HepG2 (cell line): ENCODE results near the gene PDGFD. TPM values are rescaled to one million over a fixed set of nuclear protein-coding genes. Genes with fewer than 3 reads are reported as not detected.

Source experiments
- ATAC-seq: fragments of 200-7000 bp; cut with Tn5 transposase; 3 replicates; pipeline ENCODE4 v1.9.1; 2020; ENCODE audit warnings: mild to moderate bottlenecking, moderate library complexity
- BruUV-seq: library from RNA; stranded (reverse); fragments of 400-500 nt; replicated peaks from 2 replicates; lab custom pipeline; 2021; lab: Mats Ljungman, UMichigan
- CTCF ChIA-PET: fragments of 300-600 bp; formaldehyde crosslinking; extraction: SDS; loops from one replicate; lab custom pipeline; 2021; ENCODE audit warnings: low total read pairs, inconsistent platforms, low intra/inter-chr PET ratio; lab: Yijun Ruan, JAX
- POLR2A ChIA-PET: fragments of 350-600 bp; sonication (Branson Sonifier 250); formaldehyde crosslinking; loops from one replicate; lab custom pipeline; 2020; ENCODE audit warnings: antibody characterized with exemption, inconsistent platforms; lab: Yijun Ruan, JAX
- DNase-seq: peaks from one replicate; pipeline ENCODE4 v3.0.0-alpha.2; 2015; ENCODE audit warnings: low spot score
- FAIRE-seq: peaks from 3 replicates; lab custom pipeline; 2011; peaks lifted over from hg19 to GRCh38; lab: Jason Lieb, UNC
- H2AFZ ChIP-seq: one replicate; pipeline ENCODE4 v1.6.1; 2011; ENCODE audit warnings: low read length, inconsistent platforms
- H3K27ac ChIP-seq: fragments of 300-600 bp; 3 replicates; pipeline ENCODE4 v1.8.0; 2011; ENCODE audit warnings: mixed run types, mild to moderate bottlenecking, mixed read lengths, low read length, inconsistent platforms; ENCODE audit not compliant: insufficient read depth; ENCODE audit errors: extremely low read length
- H3K27me3 ChIP-seq, 2 experiments: fragments of 200-600 bp in 1 of 2; 2 replicates in 1 of 2; 3 replicates in 1 of 2; pipeline versions ENCODE4 v1.6.0 to v1.8.0; 2011; ENCODE audit warnings: low read length in 2 of 2, mild to moderate bottlenecking in 2 of 2, moderate library complexity in 2 of 2, inconsistent platforms in 1 of 2; ENCODE audit not compliant: insufficient read depth in 2 of 2, control insufficient read depth in 1 of 2
- H3K36me3 ChIP-seq, 2 experiments: fragments of 200-600 bp in 1 of 2; replicated peaks in 1 of 2; 2 replicates in 1 of 2; 3 replicates in 1 of 2; pipeline versions ENCODE4 v1.5.1 to v1.8.0; 2011; ENCODE audit warnings: low read length in 2 of 2, inconsistent platforms in 1 of 2; ENCODE audit not compliant: insufficient read depth in 2 of 2, control insufficient read depth in 1 of 2
- H3K4me1 ChIP-seq: 2 replicates; pipeline ENCODE4 v1.5.1; 2012; ENCODE audit warnings: low read length, inconsistent platforms; ENCODE audit not compliant: insufficient read depth
- H3K4me2 ChIP-seq: 2 replicates; pipeline ENCODE4 v1.6.0; 2011; ENCODE audit warnings: low read depth, low read length, inconsistent platforms
- H3K4me3 ChIP-seq, 3 experiments: fragments of 200-600 bp in 1 of 3; sonication (generic), shearing (Covaris generic) in 1 of 3; replicated peaks in 1 of 3; 2 replicates each; pipeline ENCODE4 v1.5.1; 2011 to 2016; ENCODE audit warnings: low read length in 3 of 3, inconsistent platforms in 2 of 3, low read depth in 2 of 3, mild to moderate bottlenecking in 2 of 3, control low read depth in 1 of 3, mixed read lengths in 1 of 3; ENCODE audit not compliant: insufficient read depth in 1 of 3
- H3K79me2 ChIP-seq: one replicate; pipeline ENCODE4 v1.6.1; 2011; ENCODE audit warnings: low read length, inconsistent platforms; ENCODE audit not compliant: insufficient read depth
- H3K9ac ChIP-seq: 2 replicates; pipeline ENCODE4 v1.6.0; 2011; ENCODE audit warnings: mild to moderate bottlenecking, low read depth, low read length, inconsistent platforms; ENCODE audit not compliant: insufficient read depth
- H3K9me3 ChIP-seq: 2 replicates; pipeline ENCODE4 v1.5.1; 2012; ENCODE audit warnings: mild to moderate bottlenecking, low read length
- H4K20me1 ChIP-seq: 2 replicates; pipeline ENCODE4 v1.6.0; 2011; ENCODE audit warnings: inconsistent platforms, mild to moderate bottlenecking, low read length, moderate library complexity; ENCODE audit not compliant: insufficient read depth
- FOXO1 ChIP-seq: sonication (generic); formaldehyde crosslinking; IDR thresholded peaks from 2 replicates; pipeline ENCODE4 v1.4.0; 2020; ENCODE audit warnings: missing genetic modification reagents
- KDM5B ChIP-seq: sonication (generic); formaldehyde crosslinking; IDR thresholded peaks from 2 replicates; pipeline ENCODE4 v1.4.0; 2020; ENCODE audit warnings: missing genetic modification reagents, mild to moderate bottlenecking, borderline replicate concordance
- KLF12 ChIP-seq: sonication (generic); formaldehyde crosslinking; IDR thresholded peaks from 2 replicates; pipeline ENCODE4 v1.4.0; 2020; ENCODE audit warnings: missing genetic modification reagents, borderline replicate concordance
- MAFK ChIP-seq, 2 experiments: IDR thresholded peaks in 1 of 2; conservative IDR thresholded peaks in 1 of 2; 2 replicates each; pipeline ENCODE4 v1.6.1; 2011; ENCODE audit warnings: improper control_type of control experiment in 2 of 2, low read length in 2 of 2
- SRF ChIP-seq: IDR thresholded peaks from 2 replicates; pipeline ENCODE4 v1.6.1; 2011; ENCODE audit warnings: mild to moderate bottlenecking, low read depth, low read length, moderate library complexity
- ZNF10 ChIP-seq: sonication (generic); formaldehyde crosslinking; IDR thresholded peaks from 2 replicates; pipeline ENCODE4 v1.4.0; 2020; ENCODE audit warnings: mild to moderate bottlenecking, low read depth, missing genetic modification reagents, borderline replicate concordance
- ZNF234 ChIP-seq: sonication (generic); formaldehyde crosslinking; conservative IDR thresholded peaks from 2 replicates; pipeline ENCODE4 v1.5.1; 2020; ENCODE audit warnings: mild to moderate bottlenecking, missing genetic modification reagents
- ZNF34 ChIP-seq: sonication (generic); formaldehyde crosslinking; IDR thresholded peaks from 2 replicates; pipeline ENCODE4 v1.4.0; 2020; ENCODE audit warnings: mild to moderate bottlenecking, missing genetic modification reagents, borderline replicate concordance
- WGBS: methylation state at CpG from one replicate; pipeline ENCODE4 v1.1.6; 2017; ENCODE audit warnings: low lambda C conversion rate; 5-methylcytosine and 5-hydroxymethylcytosine counted together
- in situ Hi-C: cut with HindIII; loops from 2 replicates; pipeline ENCODE4 v1.10.0; 2017; ENCODE audit warnings: low pct_unique_long_range_greater_than_20kb; ENCODE audit not compliant: extremely low pct_ligation_motif_present
- intact Hi-C: fragments of 100-400 bp; cut with micrococcal nuclease; formaldehyde crosslinking; loops from one replicate; pipeline ENCODE4 v1.10.0; 2022; ENCODE audit not compliant: unreplicated experiment
- polyA plus RNA-seq, 8 experiments: library from polyadenylated mRNA; depleted of rRNA in 3 of 8; stranded (reverse) in 7 of 8; unstranded in 1 of 8; fragments of >200 nt; fragmentation: Illumina TruSeq in 4 of 8; extraction: Trizol in 4 of 8; gene quantifications; 2 replicates each; pipeline versions ENCODE4 v1.2.1 to v1.2.3, GENCODE V29; 2011 to 2016; ENCODE audit warnings: low read depth in 4 of 8, missing spikeins in 1 of 8, mixed read lengths in 1 of 8; ENCODE audit not compliant: insufficient read depth in 1 of 8
- total RNA-seq, 5 experiments: library from RNA; depleted of rRNA; stranded (reverse); fragments of >200 nt; fragmentation: Illumina TruSeq; extraction: Trizol; gene quantifications; 2 replicates each; pipeline ENCODE4 v1.2.3, GENCODE V29; 2016; ENCODE audit warnings: low read depth in 1 of 5
- TF ChIP-seq, protein P1 (sequence below): sonication (generic); formaldehyde crosslinking; IDR thresholded peaks from 2 replicates; pipeline ENCODE4 v1.4.0; 2020; ENCODE audit warnings: missing genetic modification reagents

Gene PDGFD
- total and polyA plus RNA-seq, 2 of the 13 experiments (the other 11 are each of a cell fraction or from before 2014, with no cell fraction given), result 0.09 to 0.29 TPM

- TF ChIP-seq MAFK (conservative IDR thresholded peaks at IDR 0.05 in 1 of 2, IDR thresholded peaks at IDR 0.05 in 1 of 2; ENCODE audit: low read length in 2 of 2) (no peak), ZNF234 (CRISPR knock-in tag) (no peak), ZNF34 (CRISPR knock-in tag) (no peak)
Observed at GRCh38 chr11:103940551-103940950, 223.4 kb downstream of the PDGFD start (continued).

DNA sequence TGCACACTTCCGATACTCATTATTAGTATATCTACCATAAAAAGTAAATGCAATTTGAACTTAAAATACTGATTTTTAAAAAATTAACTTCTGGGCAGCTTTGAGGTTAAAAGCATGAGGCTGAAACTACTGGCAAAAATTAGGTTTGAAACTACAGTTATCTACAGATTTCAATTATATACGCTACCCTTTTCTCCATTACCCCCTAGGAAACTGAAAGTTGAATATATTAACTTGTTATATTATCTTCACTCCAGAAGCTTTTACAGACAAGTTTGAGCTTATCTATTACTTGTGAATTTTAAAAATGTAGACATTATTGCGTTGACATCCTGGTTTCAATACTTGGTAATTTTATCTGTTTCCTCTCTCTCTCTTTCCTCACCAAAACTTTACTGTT lies 224.3 kb downstream of the PDGFD start:
- Histone ChIP-seq H3K4me2 (no peak overlapping the region), H3K4me3 (no peak overlapping the region), H4K20me1 (no peaks in the 10 kb centered on the region), H3K27ac (no peak overlapping the region), H3K79me2 (no peaks in the 10 kb centered on the region), H3K4me1 (no peaks in the 10 kb centered on the region), H3K9ac (no peak overlapping the region), H3K36me3 (no peaks in the 10 kb centered on the region), H3K27me3 (no peaks in the 10 kb centered on the region), H2AFZ (no peak overlapping the region), H3K9me3 (peaks cover 28% of the 10 kb centered on the region)
- ATAC-seq (no peak), DNase-seq (no peak), FAIRE-seq (no peak)
- in situ Hi-C loops (no loop called here), intact Hi-C loops (no loop called here)
- ChIA-PET CTCF (no interaction called here), POLR2A (no interaction called here)
- BruUV-seq, result no TSS peak
- TF ChIP-seq KLF12 (CRISPR knock-in tag) (no peak), ZNF10 (no peak), KDM5B (CRISPR knock-in tag) (no peak), FOXO1 (no peak), SRF (no peak)
- TF ChIP-seq, protein P1, sequence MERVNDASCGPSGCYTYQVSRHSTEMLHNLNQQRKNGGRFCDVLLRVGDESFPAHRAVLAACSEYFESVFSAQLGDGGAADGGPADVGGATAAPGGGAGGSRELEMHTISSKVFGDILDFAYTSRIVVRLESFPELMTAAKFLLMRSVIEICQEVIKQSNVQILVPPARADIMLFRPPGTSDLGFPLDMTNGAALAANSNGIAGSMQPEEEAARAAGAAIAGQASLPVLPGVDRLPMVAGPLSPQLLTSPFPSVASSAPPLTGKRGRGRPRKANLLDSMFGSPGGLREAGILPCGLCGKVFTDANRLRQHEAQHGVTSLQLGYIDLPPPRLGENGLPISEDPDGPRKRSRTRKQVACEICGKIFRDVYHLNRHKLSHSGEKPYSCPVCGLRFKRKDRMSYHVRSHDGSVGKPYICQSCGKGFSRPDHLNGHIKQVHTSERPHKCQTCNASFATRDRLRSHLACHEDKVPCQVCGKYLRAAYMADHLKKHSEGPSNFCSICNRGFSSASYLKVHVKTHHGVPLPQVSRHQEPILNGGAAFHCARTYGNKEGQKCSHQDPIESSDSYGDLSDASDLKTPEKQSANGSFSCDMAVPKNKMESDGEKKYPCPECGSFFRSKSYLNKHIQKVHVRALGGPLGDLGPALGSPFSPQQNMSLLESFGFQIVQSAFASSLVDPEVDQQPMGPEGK, result no peak
- 13% methylated on average over 3 of the region's 3 CpGs for WGBS
